Right lobe of liver (tissue), 6 donors: ENCODE results near the gene GRAMD2A. TPM values are rescaled to one million over a fixed set of nuclear protein-coding genes. Genes with fewer than 3 reads are reported as not detected.

ENCODE experiments used
- ATAC-seq, 4 donors: fragments of 200-7000 bp; cut with Tn5 transposase; one replicate each; pipeline ENCODE4 v1.9.1; 2020; ENCODE audit warnings: mild to moderate bottlenecking in 4 of 4, moderate library complexity in 4 of 4
- DNase-seq, 3 donors: peaks; one replicate each; pipeline ENCODE4 v3.0.0-alpha.2; 2020
- H3K27ac ChIP-seq, 3 donors: fragments of 200-600 bp; one replicate each; pipeline ENCODE4 v1.8.0; 2022
- H3K27me3 ChIP-seq, 2 donors: fragments of 200-600 bp; one replicate each; pipeline ENCODE4 v1.8.0; 2022
- H3K36me3 ChIP-seq, 4 donors: fragments of 200-600 bp; sonication (generic) in 1 of 4; one replicate each; pipeline versions ENCODE4 v1.5.1 to v1.8.0; 2017 to 2022; ENCODE audit warnings: control low read depth in 1 of 4
- H3K4me1 ChIP-seq, 4 donors: fragments of 200-600 bp; sonication (generic) in 1 of 4; one replicate each; pipeline versions ENCODE4 v1.5.1 to v1.8.0; 2017 to 2022; ENCODE audit warnings: control low read depth in 1 of 4
- H3K4me3 ChIP-seq, 3 donors: fragments of 200-600 bp; one replicate each; pipeline ENCODE4 v1.8.0; 2022
- H3K9me3 ChIP-seq, 4 donors: fragments of 200-600 bp; sonication (generic) in 1 of 4; one replicate each; pipeline versions ENCODE4 v1.5.1 to v1.8.0; 2017 to 2022; ENCODE audit warnings: control low read depth in 1 of 4
- POLR2A ChIP-seq: fragments of 450-650 bp; IDR thresholded peaks from one replicate; pipeline ENCODE4 v1.6.1; 2017; ENCODE audit warnings: antibody characterized with exemption, mild to moderate bottlenecking
- WGBS: methylation state at CpG from one replicate; pipeline ENCODE4 v1.1.6; 2018; ENCODE audit warnings: low coverage, low lambda C conversion rate; ENCODE audit not compliant: insufficient coverage; ENCODE audit errors: missing lambda C conversion rate; 5-methylcytosine and 5-hydroxymethylcytosine counted together
- intact Hi-C, 2 donors: fragments of 100-400 bp; cut with DNase I; formaldehyde crosslinking; loops; one replicate each; pipeline versions ENCODE4 v1.11.2 to v1.14.1; 2022
- total RNA-seq, 6 experiments: library from RNA; depleted of rRNA in 2 of 6; stranded (reverse); fragments of >200 nt in 2 of 6; fragmentation: NEBNext Ultra II Directional in 3 of 6; extraction: Animal tissue kit (Norgen Biotek cat#: 25700) in 3 of 6; gene quantifications; one replicate each; pipeline versions ENCODE4 v1.1.0 to v1.2.4, GENCODE V29; 2016 to 2023
- TF ChIP-seq, protein P1 (sequence below), 4 donors: fragments of 200-600 bp in 3 of 4; fragments of 450-650 bp in 1 of 4; IDR thresholded peaks; one replicate each; pipeline versions ENCODE4 v1.5.1 to v1.8.0; 2016 to 2022; ENCODE audit warnings: antibody characterized with exemption in 4 of 4, mild to moderate bottlenecking in 2 of 4
- donor health status: DM: no; HTN: yes; CAD: no.
- donor health status: DM: no; HTN: no; CAD: no.
- donor health status: DM: no; HTN: no; CAD: no.
- donor health status: DM: no; HTN: yes; CAD: no.
- donor health status: DM: no; HTN: yes; CAD: no.

GRAMD2A gene
- total RNA-seq, 6 experiments from 2014 or later: not detected

DNA sequence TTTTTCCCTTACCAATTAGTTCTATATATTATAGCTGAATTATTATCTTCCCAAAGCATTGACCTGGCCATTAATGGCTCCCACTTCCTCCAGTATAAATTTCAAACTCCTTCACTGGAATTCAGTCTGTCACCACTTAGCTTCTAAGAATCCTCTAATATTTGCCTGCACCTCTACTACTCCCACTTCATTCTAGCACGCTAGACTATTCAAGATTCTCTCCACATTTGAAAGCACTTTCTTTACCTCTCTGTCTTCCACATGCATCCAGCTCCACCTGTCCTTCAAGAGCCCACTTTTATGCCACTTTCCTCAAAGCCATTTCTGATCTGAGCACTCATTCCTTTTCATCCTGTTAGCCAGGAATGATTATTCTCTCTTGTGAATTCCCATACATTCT is 64.4 kb downstream of the GRAMD2A start:
- H3K9me3 ChIP-seq: no peaks in the 10 kb centered on the region
- no peak overlapping the region for H3K27ac ChIP-seq
- H3K4me1 ChIP-seq: no peaks in the 10 kb centered on the region
- H3K36me3 ChIP-seq: no peaks in the 10 kb centered on the region
- 100% methylated on average over 1 of the region's 1 CpG for WGBS
- ATAC-seq (no peak), DNase-seq (no peak)
- intact Hi-C loops: no loop called here
- no peak for TF ChIP-seq POLR2A
- TF ChIP-seq, protein P1, sequence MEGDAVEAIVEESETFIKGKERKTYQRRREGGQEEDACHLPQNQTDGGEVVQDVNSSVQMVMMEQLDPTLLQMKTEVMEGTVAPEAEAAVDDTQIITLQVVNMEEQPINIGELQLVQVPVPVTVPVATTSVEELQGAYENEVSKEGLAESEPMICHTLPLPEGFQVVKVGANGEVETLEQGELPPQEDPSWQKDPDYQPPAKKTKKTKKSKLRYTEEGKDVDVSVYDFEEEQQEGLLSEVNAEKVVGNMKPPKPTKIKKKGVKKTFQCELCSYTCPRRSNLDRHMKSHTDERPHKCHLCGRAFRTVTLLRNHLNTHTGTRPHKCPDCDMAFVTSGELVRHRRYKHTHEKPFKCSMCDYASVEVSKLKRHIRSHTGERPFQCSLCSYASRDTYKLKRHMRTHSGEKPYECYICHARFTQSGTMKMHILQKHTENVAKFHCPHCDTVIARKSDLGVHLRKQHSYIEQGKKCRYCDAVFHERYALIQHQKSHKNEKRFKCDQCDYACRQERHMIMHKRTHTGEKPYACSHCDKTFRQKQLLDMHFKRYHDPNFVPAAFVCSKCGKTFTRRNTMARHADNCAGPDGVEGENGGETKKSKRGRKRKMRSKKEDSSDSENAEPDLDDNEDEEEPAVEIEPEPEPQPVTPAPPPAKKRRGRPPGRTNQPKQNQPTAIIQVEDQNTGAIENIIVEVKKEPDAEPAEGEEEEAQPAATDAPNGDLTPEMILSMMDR (IDR thresholded peaks at IDR 0.05): no peak
- no peaks in the 10 kb centered on the region for H3K27me3 ChIP-seq
- H3K4me3 ChIP-seq: no peak overlapping the region

DNA sequence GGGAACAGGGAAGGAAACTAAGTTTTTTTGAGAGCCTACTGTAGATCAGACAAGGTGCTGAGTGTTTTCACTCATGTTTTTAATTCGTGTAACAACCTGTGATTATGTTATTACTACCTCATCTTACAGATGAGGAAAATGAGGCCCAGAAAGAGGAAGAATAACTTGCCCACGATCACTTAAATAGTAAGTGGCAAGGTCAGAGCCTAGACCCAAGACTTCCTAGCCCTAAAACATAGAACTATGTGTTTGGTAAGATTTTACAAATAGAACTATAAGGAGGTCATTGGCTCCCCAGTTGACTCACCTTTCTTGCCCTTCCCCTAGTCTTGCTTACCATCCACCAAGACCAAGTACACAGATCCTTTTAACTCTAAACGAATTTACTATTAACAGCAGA is 65.7 kb downstream of the GRAMD2A start:
- Histone ChIP-seq H3K27ac (no peak overlapping the region), H3K4me3 (no peak overlapping the region), H3K4me1 (no peaks in the 10 kb centered on the region), H3K9me3 (no peaks in the 10 kb centered on the region), H3K36me3 (no peaks in the 10 kb centered on the region), H3K27me3 (no peaks in the 10 kb centered on the region)
- ATAC-seq: no peak
- intact Hi-C loops: no loop called here
- DNase-seq: no peak
- TF ChIP-seq, protein P1 (IDR thresholded peaks at IDR 0.05): no peak
- TF ChIP-seq POLR2A: no peak
- WGBS: 68% methylated on average over 3 of the region's 3 CpGs

DNA sequence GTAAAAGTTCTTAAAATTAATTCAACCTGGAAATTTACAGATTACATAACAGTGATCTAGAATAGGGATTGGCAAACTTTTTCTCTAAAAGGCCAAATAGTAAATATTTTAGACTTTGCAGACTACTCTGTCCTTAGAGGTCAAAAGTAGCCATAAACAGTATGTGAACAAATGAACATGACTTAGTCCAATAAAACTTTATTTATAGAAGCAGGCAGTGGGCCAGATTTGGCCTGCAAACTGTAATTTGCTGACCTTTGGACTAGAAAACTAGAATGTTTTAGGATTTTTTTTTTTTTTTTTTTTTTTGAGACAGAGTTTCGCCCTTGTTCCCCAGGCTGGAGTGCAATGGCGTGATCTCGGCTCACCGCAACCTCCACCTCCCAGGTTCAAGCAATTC is 67.3 kb downstream of the GRAMD2A start:
- H3K36me3 ChIP-seq: no peaks in the 10 kb centered on the region
- TF ChIP-seq, protein P1 (IDR thresholded peaks at IDR 0.05): no peak
- TF ChIP-seq POLR2A: no peak
- intact Hi-C loops: no loop called here
- DNase-seq (no peak), ATAC-seq (no peak)
- H3K27ac ChIP-seq: no peak overlapping the region
- H3K4me3 ChIP-seq: no peak overlapping the region
- H3K27me3 ChIP-seq: no peaks in the 10 kb centered on the region
- WGBS: 100% methylated on average over 4 of the region's 4 CpGs
- no peaks in the 10 kb centered on the region for H3K4me1 ChIP-seq
- H3K9me3 ChIP-seq: no peaks in the 10 kb centered on the region

DNA sequence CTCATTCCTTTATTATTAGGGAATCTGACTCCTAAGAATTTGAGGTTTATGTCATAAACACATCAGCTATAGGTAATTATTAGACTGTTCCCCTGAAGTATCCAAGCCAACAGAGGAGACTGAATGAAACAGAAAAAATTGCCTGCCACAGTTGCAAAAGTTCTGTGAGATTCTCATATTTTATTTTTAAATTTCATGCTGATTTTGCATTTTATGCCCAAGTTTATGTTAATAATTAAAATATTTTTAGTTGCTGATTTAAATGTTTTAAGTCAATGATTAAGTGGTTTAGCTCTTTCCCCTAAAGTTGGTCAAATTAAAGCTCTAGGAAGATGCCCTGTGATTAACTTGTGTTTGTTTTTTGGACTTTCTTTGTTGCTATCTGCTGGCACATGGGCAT is 69.2 kb downstream of the GRAMD2A start:
- DNase-seq (no peak), ATAC-seq (no peak)
- no peak overlapping the region for H3K27ac ChIP-seq
- H3K4me1 ChIP-seq: no peaks in the 10 kb centered on the region
- no peaks in the 10 kb centered on the region for H3K36me3 ChIP-seq
- TF ChIP-seq POLR2A: no peak
- TF ChIP-seq, protein P1 (IDR thresholded peaks at IDR 0.05): no peak
- H3K9me3 ChIP-seq: no peaks in the 10 kb centered on the region
- intact Hi-C loops: no loop called here
- no peaks in the 10 kb centered on the region for H3K27me3 ChIP-seq
- no peak overlapping the region for H3K4me3 ChIP-seq

DNA sequence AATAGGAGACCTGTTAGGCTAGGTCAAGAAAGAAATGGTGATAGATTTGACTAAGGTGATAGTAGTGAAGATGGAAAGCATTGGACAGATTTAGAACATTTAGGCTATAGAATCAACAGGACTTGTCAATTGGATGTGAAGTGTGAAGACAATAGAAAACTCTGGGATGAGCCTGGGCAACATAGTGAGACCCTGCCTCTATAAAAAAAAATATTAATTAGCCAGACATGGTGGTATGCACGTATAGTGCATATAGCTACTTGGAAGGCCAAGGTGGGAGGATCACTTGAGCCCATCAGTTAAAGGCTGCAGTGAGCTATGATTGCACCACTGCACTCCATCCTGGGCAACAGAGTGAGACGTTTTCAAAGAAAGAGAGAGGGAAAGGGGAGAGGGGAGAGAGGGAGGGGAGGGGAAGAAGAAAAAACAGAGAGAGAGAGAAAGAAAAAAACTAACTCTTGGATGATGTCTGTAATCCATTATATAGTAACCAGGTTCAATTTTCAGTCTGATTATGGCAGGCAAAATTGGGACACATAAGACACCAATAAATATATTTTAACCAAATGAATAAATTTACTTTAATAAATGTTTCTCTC is 69.8 kb downstream of the GRAMD2A start:
- 47% methylated on average over 2 of the region's 2 CpGs for WGBS
- Histone ChIP-seq H3K9me3 (no peaks in the 10 kb centered on the region), H3K4me3 (no peak overlapping the region), H3K27me3 (no peaks in the 10 kb centered on the region), H3K36me3 (no peaks in the 10 kb centered on the region), H3K4me1 (no peaks in the 10 kb centered on the region), H3K27ac (no peak overlapping the region)
- no peak for ATAC-seq
- TF ChIP-seq POLR2A: no peak
- DNase-seq: no peak
- intact Hi-C loops: no loop called here
